ENCODE results near the gene ATAD3B. TPM values are rescaled to one million over a fixed set of nuclear protein-coding genes. Genes with fewer than 3 reads are reported as not detected.
A peak's percentile ranks its signal among the peaks of the same experiment; 100 is the strongest.

Gene ATAD3B
- total RNA-seq, 1 donor from 2014 or later, result 44.3 TPM

DNA sequence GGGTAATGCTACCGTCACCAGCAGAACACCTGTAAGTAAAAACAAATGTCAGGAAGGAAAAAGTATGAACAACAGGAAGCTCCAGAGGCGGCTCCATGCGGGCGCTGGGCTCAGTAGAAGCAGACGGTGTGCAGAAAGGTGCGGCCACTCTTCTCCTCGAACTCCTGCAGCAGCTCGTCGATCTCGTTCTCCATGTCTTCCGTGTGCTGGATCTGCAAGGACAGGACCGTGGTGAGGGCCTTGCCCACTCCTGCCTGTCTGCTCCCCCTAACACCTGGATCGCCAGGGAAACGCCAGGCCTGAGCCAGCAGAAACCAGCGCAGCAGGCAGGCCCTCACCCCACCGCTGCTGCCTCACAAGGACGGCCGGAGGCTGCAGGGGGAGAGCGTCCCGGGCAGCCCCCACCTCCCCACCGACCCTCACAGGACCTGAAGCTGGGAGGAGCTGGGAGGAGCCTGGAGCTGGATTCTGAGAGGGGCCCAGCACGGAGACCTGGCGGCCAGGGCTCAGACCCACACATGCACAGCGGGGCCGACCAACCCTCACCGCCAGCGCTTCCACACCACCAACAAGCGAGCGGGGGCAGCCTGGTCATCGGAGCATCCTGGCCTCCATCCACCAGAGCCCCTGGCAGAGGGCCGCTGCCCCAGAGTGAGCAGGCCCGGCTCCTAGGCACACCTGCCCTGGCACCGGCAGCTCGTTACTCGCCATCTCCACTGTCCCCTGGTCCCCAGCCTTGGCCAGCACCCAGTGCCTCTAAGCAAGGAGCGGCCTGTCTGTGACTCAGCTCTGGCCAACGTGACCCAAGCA, 70.6 kb downstream of the ATAD3B start:
- TF ChIP-seq, protein P1, sequence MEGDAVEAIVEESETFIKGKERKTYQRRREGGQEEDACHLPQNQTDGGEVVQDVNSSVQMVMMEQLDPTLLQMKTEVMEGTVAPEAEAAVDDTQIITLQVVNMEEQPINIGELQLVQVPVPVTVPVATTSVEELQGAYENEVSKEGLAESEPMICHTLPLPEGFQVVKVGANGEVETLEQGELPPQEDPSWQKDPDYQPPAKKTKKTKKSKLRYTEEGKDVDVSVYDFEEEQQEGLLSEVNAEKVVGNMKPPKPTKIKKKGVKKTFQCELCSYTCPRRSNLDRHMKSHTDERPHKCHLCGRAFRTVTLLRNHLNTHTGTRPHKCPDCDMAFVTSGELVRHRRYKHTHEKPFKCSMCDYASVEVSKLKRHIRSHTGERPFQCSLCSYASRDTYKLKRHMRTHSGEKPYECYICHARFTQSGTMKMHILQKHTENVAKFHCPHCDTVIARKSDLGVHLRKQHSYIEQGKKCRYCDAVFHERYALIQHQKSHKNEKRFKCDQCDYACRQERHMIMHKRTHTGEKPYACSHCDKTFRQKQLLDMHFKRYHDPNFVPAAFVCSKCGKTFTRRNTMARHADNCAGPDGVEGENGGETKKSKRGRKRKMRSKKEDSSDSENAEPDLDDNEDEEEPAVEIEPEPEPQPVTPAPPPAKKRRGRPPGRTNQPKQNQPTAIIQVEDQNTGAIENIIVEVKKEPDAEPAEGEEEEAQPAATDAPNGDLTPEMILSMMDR (conservative IDR thresholded peaks at IDR 0.05), result no peak
- no peak for DNase-seq (ENCODE audit: extremely low spot score, unreplicated experiment)
- Mint-ChIP-seq H3K4me1 (ENCODE audit: unreplicated experiment) (no peaks in the 10 kb centered on the region), H3K4me3 (peak overlapping the region; percentile 63), H3K27me3 (no peaks in the 10 kb centered on the region), H3K27ac (peak overlapping the region; percentile 32), H3K9me3 (no peaks in the 10 kb centered on the region), H3K36me3 (no peaks in the 10 kb centered on the region)

DNA sequence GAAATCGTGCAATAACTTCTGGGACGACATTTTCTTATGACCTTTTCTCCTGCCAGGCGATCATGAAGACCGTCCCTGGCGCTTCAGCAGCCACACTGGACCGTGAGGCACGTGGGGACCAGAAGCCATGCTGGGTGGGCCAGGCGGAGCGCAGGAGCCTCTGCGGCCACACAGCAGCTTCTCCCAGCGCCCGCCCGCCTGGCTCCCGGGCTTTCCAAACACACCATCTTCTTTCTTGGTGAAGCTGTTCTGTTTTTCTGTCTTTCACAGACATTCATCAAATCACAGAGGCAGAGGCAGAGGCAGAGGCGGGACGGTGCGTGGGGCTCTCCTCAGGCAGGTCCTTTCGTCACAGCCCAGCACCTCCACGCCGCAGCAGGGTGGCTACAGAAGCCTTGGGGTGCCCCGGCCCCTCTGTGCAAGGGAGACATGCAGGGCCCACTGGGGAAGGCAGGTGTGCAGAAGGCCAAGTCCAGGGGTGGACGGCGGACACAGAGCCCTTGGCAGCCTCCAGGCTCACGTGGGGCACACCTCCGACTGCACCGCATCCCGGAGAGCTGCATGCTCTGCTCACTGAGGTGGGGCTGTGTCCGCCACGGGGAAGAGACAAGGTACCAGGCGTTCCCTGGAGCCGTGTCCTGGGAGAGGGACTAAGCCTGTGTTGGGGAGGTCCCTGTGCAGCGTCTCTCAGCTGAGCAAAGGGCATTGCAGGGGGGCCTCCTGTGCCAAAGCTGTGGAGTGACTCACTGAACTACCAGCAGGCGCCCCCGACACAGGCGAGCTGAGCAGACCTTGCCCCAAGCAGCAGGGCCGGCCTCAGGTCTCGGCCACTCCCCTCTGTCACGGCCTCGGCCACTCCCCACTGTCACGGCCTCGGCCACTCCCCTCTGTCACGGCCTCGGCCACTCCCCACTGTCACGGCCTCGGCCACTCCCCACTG, 71.5 kb downstream of the ATAD3B start:
- H3K9me3 Mint-ChIP-seq, result no peaks in the 10 kb centered on the region
- H3K36me3 Mint-ChIP-seq, result no peaks in the 10 kb centered on the region
- H3K4me3 Mint-ChIP-seq, result peak overlapping the region; percentile 31
- H3K27me3 Mint-ChIP-seq, result no peaks in the 10 kb centered on the region
- DNase-seq (ENCODE audit: extremely low spot score, unreplicated experiment), result no peak
- H3K27ac Mint-ChIP-seq, result no peak overlapping the region
- TF ChIP-seq, protein P1 (conservative IDR thresholded peaks at IDR 0.05), result no peak
- no peaks in the 10 kb centered on the region for H3K4me1 Mint-ChIP-seq (ENCODE audit: unreplicated experiment)

GRCh38 chr1:1543706-1544099, 72.1 kb downstream of the ATAD3B start:
- TF ChIP-seq, protein P1 (conservative IDR thresholded peaks at IDR 0.05), result no peak
- H3K27me3 Mint-ChIP-seq, result no peaks in the 10 kb centered on the region

DNA sequence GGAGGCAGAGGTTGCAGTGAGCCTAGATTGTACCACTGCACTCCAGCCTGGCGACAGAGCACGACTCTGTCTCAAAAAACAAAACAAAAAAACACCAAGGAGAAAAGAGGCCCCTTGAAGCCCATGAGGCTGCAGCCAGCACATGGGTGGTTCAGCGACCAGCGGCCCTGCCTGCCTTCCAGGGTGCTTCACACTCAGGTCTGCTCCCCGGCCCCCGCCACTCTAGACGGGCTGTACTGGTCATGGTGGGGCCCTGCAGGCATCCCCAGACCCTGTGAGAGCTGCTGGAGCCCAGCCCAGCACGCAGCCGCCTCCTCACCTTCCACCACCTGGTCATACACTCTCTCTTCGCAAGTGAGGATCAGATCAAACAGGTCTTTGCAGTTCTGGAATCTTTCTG, 73.0 kb downstream of the ATAD3B start:
- Mint-ChIP-seq H3K27ac (no peak overlapping the region), H3K4me3 (no peak overlapping the region), H3K4me1 (ENCODE audit: unreplicated experiment) (no peaks in the 10 kb centered on the region), H3K36me3 (no peaks in the 10 kb centered on the region), H3K27me3 (no peaks in the 10 kb centered on the region), H3K9me3 (no peaks in the 10 kb centered on the region)
- DNase-seq (ENCODE audit: extremely low spot score, unreplicated experiment), result no peak
- TF ChIP-seq, protein P1 (conservative IDR thresholded peaks at IDR 0.05), result no peak

More at GRCh38 chr1:1543706-1544099, 72.1 kb downstream of the ATAD3B start:
- Mint-ChIP-seq H3K4me3 (no peak overlapping the region), H3K27ac (no peak overlapping the region), H3K36me3 (no peaks in the 10 kb centered on the region), H3K9me3 (no peaks in the 10 kb centered on the region), H3K4me1 (ENCODE audit: unreplicated experiment) (no peaks in the 10 kb centered on the region)
- no peak for DNase-seq (ENCODE audit: extremely low spot score, unreplicated experiment)

Other genes with a start within 250 kb of the ATAD3B start
- gene SDF4, start 239.8 kb upstream of the ATAD3B start, total RNA-seq (ENCODE audit: low replicate concordance), result 116 and 136 TPM in 2 replicates
- 19.5 and 30.2 TPM in 2 replicates for gene B3GALT6, start 239.5 kb upstream of the ATAD3B start, total RNA-seq (ENCODE audit: low replicate concordance)
- gene C1QTNF12, start 225.0 kb upstream of the ATAD3B start, total RNA-seq (ENCODE audit: low replicate concordance), result 2.5 TPM in 2 replicates
- 56.5 and 73.8 TPM in 2 replicates for gene UBE2J2, start 197.9 kb upstream of the ATAD3B start, total RNA-seq (ENCODE audit: low replicate concordance)
- 2.7 and 13.5 TPM in 2 replicates for gene SCNN1D, start 191.3 kb upstream of the ATAD3B start, total RNA-seq (ENCODE audit: low replicate concordance)
- gene ACAP3, start 163.8 kb upstream of the ATAD3B start, total RNA-seq (ENCODE audit: low replicate concordance), result 93.9 and 103 TPM in 2 replicates
- gene PUSL1, start 163.2 kb upstream of the ATAD3B start, total RNA-seq (ENCODE audit: low replicate concordance), result 20.4 and 25.5 TPM in 2 replicates
- 127 and 138 TPM in 2 replicates for gene INTS11, start 147.1 kb upstream of the ATAD3B start, total RNA-seq (ENCODE audit: low replicate concordance)
- 24.2 and 28.5 TPM in 2 replicates for gene CPTP, start 147.0 kb upstream of the ATAD3B start, total RNA-seq (ENCODE audit: low replicate concordance)
- gene TAS1R3, start 140.5 kb upstream of the ATAD3B start, total RNA-seq (ENCODE audit: low replicate concordance), result 0.83 and 0.89 TPM in 2 replicates
- gene DVL1, start 122.3 kb upstream of the ATAD3B start, total RNA-seq (ENCODE audit: low replicate concordance), result 62.8 and 63.5 TPM in 2 replicates
- 17.6 and 78.1 TPM in 2 replicates for gene MXRA8, start 113.2 kb upstream of the ATAD3B start, total RNA-seq (ENCODE audit: low replicate concordance)
- gene AURKAIP1, start 96.6 kb upstream of the ATAD3B start, total RNA-seq (ENCODE audit: low replicate concordance), result 122 and 143 TPM in 2 replicates
- 194 and 298 TPM in 2 replicates for gene CCNL2, start 72.4 kb upstream of the ATAD3B start, total RNA-seq (ENCODE audit: low replicate concordance)
- 98.9 and 108 TPM in 2 replicates for gene MRPL20, start 64.5 kb upstream of the ATAD3B start, total RNA-seq (ENCODE audit: low replicate concordance)
- gene ANKRD65, start 50.5 kb upstream of the ATAD3B start, total RNA-seq (ENCODE audit: low replicate concordance), result 7.6 and 11.1 TPM in 2 replicates
- 44.5 and 49.9 TPM in 2 replicates for gene VWA1, start 36.1 kb upstream of the ATAD3B start, total RNA-seq (ENCODE audit: low replicate concordance)
- gene ATAD3C, start 22.1 kb upstream of the ATAD3B start, total RNA-seq (ENCODE audit: low replicate concordance), result 1.8 and 2.4 TPM in 2 replicates
- 37.8 and 39.8 TPM in 2 replicates for gene ATAD3A, start 40.4 kb downstream of the ATAD3B start, total RNA-seq (ENCODE audit: low replicate concordance)
- 3.1 and 10.3 TPM in 2 replicates for gene TMEM240, start 68.9 kb downstream of the ATAD3B start, total RNA-seq (ENCODE audit: low replicate concordance)
- gene SSU72, start 103.1 kb downstream of the ATAD3B start, total RNA-seq (ENCODE audit: low replicate concordance), result 117 and 126 TPM in 2 replicates
- gene FNDC10, start 128.4 kb downstream of the ATAD3B start, total RNA-seq (ENCODE audit: low replicate concordance), result 8.9 and 9.3 TPM in 2 replicates
- 73.6 and 114 TPM in 2 replicates for gene MIB2, start 143.7 kb downstream of the ATAD3B start, total RNA-seq (ENCODE audit: low replicate concordance)
- gene MMP23B, start 160.4 kb downstream of the ATAD3B start, total RNA-seq (ENCODE audit: low replicate concordance), result 2.2 and 6.8 TPM in 2 replicates
- 21.8 and 26.5 TPM in 2 replicates for gene CDK11B, start 187.2 kb downstream of the ATAD3B start, total RNA-seq (ENCODE audit: low replicate concordance)
- gene SLC35E2B, start 221.0 kb downstream of the ATAD3B start, total RNA-seq (ENCODE audit: low replicate concordance), result 88.8 and 116 TPM in 2 replicates